Gastrocnemius medialis (tissue), 4 donors: ENCODE results near the gene MBD1. TPM values are rescaled to one million over a fixed set of nuclear protein-coding genes. Genes with fewer than 3 reads are reported as not detected.
"Not testable (repeated sequence)": the region's sequence is repeated elsewhere in the genome, so short reads cannot be mapped to it uniquely, and the experiment has no call there.

Experiments
- ATAC-seq, 2 donors: fragments of 150-250 bp; one replicate each; pipeline ENCODE4 v1.9.1; 2016
- DNase-seq, 2 donors: peaks; one replicate each; pipeline ENCODE4 v3.0.0-alpha.2; 2019
- H3K27ac ChIP-seq, 4 donors: fragments of 200-600 bp; sonication (generic); 1 replicate in 1 of 4; 2 replicates in 3 of 4; pipeline ENCODE4 v1.5.1; 2016 to 2018; ENCODE audit warnings: mild to moderate bottlenecking in 2 of 4, moderate library complexity in 1 of 4
- H3K27me3 ChIP-seq, 3 donors: fragments of 200-600 bp; sonication (generic) in 2 of 3; 1 replicate in 1 of 3; 2 replicates in 2 of 3; pipeline versions ENCODE4 v1.5.1 to v1.6.0; 2016 to 2019; ENCODE audit warnings: mild to moderate bottlenecking in 1 of 3, moderate library complexity in 1 of 3
- H3K36me3 ChIP-seq, 2 donors: fragments of 200-600 bp; sonication (generic) in 1 of 2; one replicate each; pipeline ENCODE4 v1.5.1; 2017 to 2018
- H3K4me1 ChIP-seq, 2 donors: fragments of 200-600 bp; sonication (generic) in 1 of 2; one replicate each; pipeline ENCODE4 v1.5.1; 2016 to 2017; ENCODE audit warnings: mild to moderate bottlenecking in 2 of 2
- H3K4me3 ChIP-seq, 4 donors: fragments of 200-600 bp; sonication (generic) in 3 of 4; 1 replicate in 1 of 4; 2 replicates in 3 of 4; pipeline ENCODE4 v1.5.1; 2016 to 2019; ENCODE audit warnings: mild to moderate bottlenecking in 2 of 4
- H3K9me3 ChIP-seq, 3 donors: fragments of 200-600 bp; sonication (generic) in 2 of 3; 1 replicate in 1 of 3; 2 replicates in 2 of 3; pipeline ENCODE4 v1.5.1; 2016 to 2019
- POLR2A ChIP-seq, 2 donors: fragments of 450-650 bp; IDR thresholded peaks; one replicate each; pipeline ENCODE4 v1.6.1; 2017; ENCODE audit warnings: antibody characterized with exemption in 2 of 2, mild to moderate bottlenecking in 2 of 2, moderate library complexity in 2 of 2
- in situ Hi-C, 4 donors: fragments of 200-750 bp; cut with MboI; loops; one replicate each; pipeline versions ENCODE4 v1.15.0 to v1.8.0; 2017; ENCODE audit warnings: low sequenced_read_pairs in 4 of 4
- intact Hi-C: fragments of 100-400 bp; cut with DNase I; formaldehyde crosslinking; loops from one replicate; pipeline ENCODE4 v1.15.1; 2023; ENCODE audit warnings: low total_unique reads
- total RNA-seq, 4 donors: library from RNA; depleted of rRNA; stranded (reverse); fragments of >200 nt; gene quantifications; one replicate each; pipeline versions ENCODE4 v1.1.0 to v1.2.3, GENCODE V29; 2016
- TF ChIP-seq, protein P1 (sequence below), 5 experiments: fragments of 450-650 bp in 3 of 5; fragments of 200-600 bp in 2 of 5; sonication (generic) in 2 of 5; IDR thresholded peaks in 4 of 5; conservative IDR thresholded peaks in 1 of 5; 1 replicate in 4 of 5; 2 replicates in 1 of 5; pipeline ENCODE4 v1.5.1; 2016 to 2019; ENCODE audit warnings: antibody characterized with exemption in 5 of 5, mild to moderate bottlenecking in 3 of 5, moderate library complexity in 3 of 5

The MBD1 gene
- total RNA-seq, 4 donors from 2014 or later = 80.4 to 127 (median 103) TPM

DNA sequence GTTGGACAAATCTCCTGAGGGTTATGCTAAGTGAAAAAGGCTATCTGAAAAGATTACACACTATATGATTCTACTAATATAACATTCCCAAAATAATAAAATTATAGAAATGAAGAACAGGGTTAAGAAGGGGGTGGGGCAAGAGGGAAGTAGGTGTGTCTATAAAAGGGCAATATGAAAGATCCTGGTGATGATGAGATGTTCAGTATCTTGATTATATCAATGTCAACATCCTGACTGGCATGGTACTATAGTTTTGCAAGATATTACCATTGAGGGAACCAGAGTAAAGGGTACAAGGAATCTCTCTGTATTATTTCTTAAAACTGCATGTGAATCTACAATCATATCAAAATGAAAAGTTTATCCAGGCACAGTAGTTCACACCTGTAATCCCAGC is 31.7 kb downstream of the MBD1 start:
- intact Hi-C loops (no loop called here), in situ Hi-C loops (no loop called here)
- Histone ChIP-seq H3K27ac (no peak overlapping the region), H3K4me1 (no peaks in the 10 kb centered on the region), H3K9me3 (no peaks in the 10 kb centered on the region), H3K4me3 (no peak overlapping the region), H3K36me3 (peaks cover 0 to 3% of the 10 kb centered on the region in 2 donors), H3K27me3 (no peaks in the 10 kb centered on the region)
- no peak for ATAC-seq
- no peak for TF ChIP-seq POLR2A (IDR thresholded peaks at IDR 0.05)
- TF ChIP-seq, protein P1, sequence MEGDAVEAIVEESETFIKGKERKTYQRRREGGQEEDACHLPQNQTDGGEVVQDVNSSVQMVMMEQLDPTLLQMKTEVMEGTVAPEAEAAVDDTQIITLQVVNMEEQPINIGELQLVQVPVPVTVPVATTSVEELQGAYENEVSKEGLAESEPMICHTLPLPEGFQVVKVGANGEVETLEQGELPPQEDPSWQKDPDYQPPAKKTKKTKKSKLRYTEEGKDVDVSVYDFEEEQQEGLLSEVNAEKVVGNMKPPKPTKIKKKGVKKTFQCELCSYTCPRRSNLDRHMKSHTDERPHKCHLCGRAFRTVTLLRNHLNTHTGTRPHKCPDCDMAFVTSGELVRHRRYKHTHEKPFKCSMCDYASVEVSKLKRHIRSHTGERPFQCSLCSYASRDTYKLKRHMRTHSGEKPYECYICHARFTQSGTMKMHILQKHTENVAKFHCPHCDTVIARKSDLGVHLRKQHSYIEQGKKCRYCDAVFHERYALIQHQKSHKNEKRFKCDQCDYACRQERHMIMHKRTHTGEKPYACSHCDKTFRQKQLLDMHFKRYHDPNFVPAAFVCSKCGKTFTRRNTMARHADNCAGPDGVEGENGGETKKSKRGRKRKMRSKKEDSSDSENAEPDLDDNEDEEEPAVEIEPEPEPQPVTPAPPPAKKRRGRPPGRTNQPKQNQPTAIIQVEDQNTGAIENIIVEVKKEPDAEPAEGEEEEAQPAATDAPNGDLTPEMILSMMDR (IDR thresholded peaks at IDR 0.05 in 4 of 5, conservative IDR thresholded peaks at IDR 0.05 in 1 of 5) = no peak
- DNase-seq = no peak

DNA sequence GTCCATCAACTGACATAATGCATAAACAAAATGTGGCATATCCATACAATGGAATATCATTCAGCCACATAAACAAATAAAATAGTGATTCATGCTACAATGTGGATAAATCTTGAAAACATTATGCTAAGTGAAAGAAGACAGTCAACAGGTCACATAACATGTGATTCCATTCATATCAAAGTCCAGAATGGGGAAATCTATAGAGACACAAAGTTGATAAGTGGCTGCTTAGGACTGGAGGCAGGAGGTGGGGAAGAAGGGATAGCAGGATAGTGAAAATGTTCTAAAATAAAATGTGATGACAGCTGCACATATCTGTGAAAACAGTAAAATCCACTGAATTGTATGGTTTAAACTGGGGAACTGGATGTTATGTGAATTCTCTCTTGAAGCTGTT is 33.8 kb downstream of the MBD1 start:
- no peaks in the 10 kb centered on the region for H3K27me3 ChIP-seq
- in situ Hi-C loops = no loop called here
- H3K4me1 ChIP-seq = no peaks in the 10 kb centered on the region
- H3K27ac ChIP-seq = no peak overlapping the region
- no peaks in the 10 kb centered on the region for H3K9me3 ChIP-seq
- DNase-seq (no peak), ATAC-seq (no peak)
- H3K36me3 ChIP-seq = peaks cover 0 to 3% of the 10 kb centered on the region in 2 donors
- intact Hi-C loops = no loop called here
- no peak overlapping the region for H3K4me3 ChIP-seq
- TF ChIP-seq POLR2A (IDR thresholded peaks at IDR 0.05) = no peak
- TF ChIP-seq, protein P1 (IDR thresholded peaks at IDR 0.05 in 4 of 5, conservative IDR thresholded peaks at IDR 0.05 in 1 of 5) = no peak

DNA sequence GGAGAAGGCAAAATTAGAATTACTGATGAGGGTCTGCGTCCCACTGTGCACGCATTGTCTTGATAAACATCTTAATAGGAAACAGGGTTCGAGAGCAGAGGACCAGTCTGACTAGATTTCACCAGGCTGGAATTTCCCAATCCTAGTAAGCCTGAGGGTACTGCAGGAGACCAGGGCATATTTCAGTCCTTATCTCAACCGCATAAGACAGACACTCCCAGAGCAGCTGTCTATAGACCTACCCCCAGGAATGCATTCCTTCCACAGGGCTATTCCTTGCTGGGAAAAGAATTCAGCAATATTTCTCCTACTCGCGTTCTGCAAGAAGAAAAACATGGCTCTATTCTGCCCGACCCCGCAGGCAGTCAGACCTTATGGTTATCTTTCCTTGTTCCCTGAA is 39.6 kb downstream of the MBD1 start:
- in situ Hi-C loops, H3K27ac ChIP-seq, H3K4me1 ChIP-seq, DNase-seq, H3K4me3 ChIP-seq, intact Hi-C loops, H3K9me3 ChIP-seq, ATAC-seq, H3K27me3 ChIP-seq, H3K36me3 ChIP-seq: not testable (repeated sequence)

DNA sequence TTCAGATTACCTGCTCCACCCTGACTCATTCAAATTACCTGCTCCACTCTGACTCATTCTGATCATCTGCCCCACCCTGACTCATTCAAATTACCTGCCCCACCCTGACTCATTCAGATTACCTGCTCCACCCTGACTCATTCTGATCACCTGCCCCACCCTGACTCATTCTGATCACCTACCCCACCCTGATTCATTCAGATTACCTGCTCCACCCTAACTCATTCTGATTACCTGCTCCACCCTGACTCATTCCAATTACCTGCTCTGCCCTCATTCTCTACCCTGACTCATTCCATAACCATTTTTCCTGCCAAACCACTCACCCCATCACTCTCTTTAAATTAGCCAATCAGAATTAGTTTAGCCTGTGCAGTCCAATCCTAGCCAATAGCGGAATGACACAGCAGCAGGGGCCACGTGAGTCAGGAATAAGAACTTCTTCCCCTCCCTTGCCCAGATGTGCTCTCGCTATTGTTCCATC is 41.2 kb downstream of the MBD1 start:
- Histone ChIP-seq H3K4me3 (no peak overlapping the region), H3K27me3 (no peaks in the 10 kb centered on the region), H3K4me1 (no peaks in the 10 kb centered on the region), H3K36me3 (no peaks in the 10 kb centered on the region), H3K9me3 (no peaks in the 10 kb centered on the region), H3K27ac (no peak overlapping the region)
- TF ChIP-seq, protein P1 (IDR thresholded peaks at IDR 0.05 in 4 of 5, conservative IDR thresholded peaks at IDR 0.05 in 1 of 5) = no peak
- TF ChIP-seq POLR2A (IDR thresholded peaks at IDR 0.05) = no peak
- in situ Hi-C loops (no loop called here), intact Hi-C loops (no loop called here)
- no peak for DNase-seq
- ATAC-seq = no peak

DNA sequence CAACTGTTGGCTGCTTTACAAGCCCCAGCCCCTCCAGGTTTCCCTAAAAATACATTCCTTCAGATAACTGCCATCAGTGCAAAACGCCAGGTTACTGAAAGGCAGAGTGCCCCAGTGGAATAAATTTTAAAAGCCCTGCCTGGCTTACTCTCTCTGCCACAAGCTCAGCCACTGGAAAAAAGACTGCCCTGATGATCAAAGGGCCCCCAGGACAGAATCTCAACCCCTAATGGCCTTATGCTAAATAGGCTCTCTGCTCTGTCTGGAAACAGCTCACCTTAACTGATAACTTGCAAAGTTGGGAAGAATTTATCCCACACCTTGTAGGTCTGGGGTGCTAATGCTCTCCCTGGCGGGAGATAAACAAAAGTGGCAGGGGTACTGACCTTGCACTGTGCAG is 48.9 kb downstream of the MBD1 start:
- ATAC-seq (no peak), DNase-seq (no peak)
- Histone ChIP-seq H3K4me1 (no peaks in the 10 kb centered on the region), H3K36me3 (no peaks in the 10 kb centered on the region), H3K27ac (no peak overlapping the region), H3K9me3 (no peaks in the 10 kb centered on the region), H3K27me3 (no peaks in the 10 kb centered on the region), H3K4me3 (no peak overlapping the region)
- intact Hi-C loops = no loop called here
- TF ChIP-seq POLR2A (IDR thresholded peaks at IDR 0.05) = no peak
- TF ChIP-seq, protein P1 (IDR thresholded peaks at IDR 0.05 in 4 of 5, conservative IDR thresholded peaks at IDR 0.05 in 1 of 5) = no peak
- in situ Hi-C loops = no loop called here
